22Rv1 (cell line): Measurements from ENCODE around the gene GPS1.

Experiments
- H3K27ac ChIP-seq: fragments of 450-650 bp; 2 replicates; pipeline ENCODE4 v1.5.1; 2017
- CTCF ChIP-seq: fragments of 450-650 bp; IDR thresholded peaks from 2 replicates; pipeline ENCODE4 v1.5.1; 2017; ENCODE audit warnings: mild to moderate bottlenecking
- ZFX ChIP-seq: fragments of 450-650 bp; IDR thresholded peaks from 2 replicates; pipeline ENCODE4 v1.6.1; 2017; ENCODE audit warnings: antibody characterized with exemption, borderline replicate concordance

GPS1 gene

GRCh38 chr17:82054351-82055022, 2.8 kb downstream of the GPS1 start:
- H3K27ac ChIP-seq = 0 out of 2 replicates have a peak overlapping the region, but pooled peaks have one; percentile 87
- no peak for TF ChIP-seq ZFX
- TF ChIP-seq CTCF = no peak

- TF ChIP-seq CTCF (no peak), ZFX (no peak)
Measured at GRCh38 chr17:82055023-82055964, 3.6 kb downstream of the GPS1 start.

GRCh38 chr17:82055965-82056728, 4.4 kb downstream of the GPS1 start:
- TF ChIP-seq CTCF = no peak
- TF ChIP-seq ZFX = no peak
- H3K27ac ChIP-seq = peak overlapping the region; percentile 87

More at GRCh38 chr17:82055023-82055964, 3.6 kb downstream of the GPS1 start:
- peak overlapping the region; percentile 87; the same call in 1 of the 2 replicates for H3K27ac ChIP-seq

- peak overlapping the region; percentile 87 for H3K27ac ChIP-seq
- TF ChIP-seq CTCF (no peak), ZFX (no peak)
Measured at GRCh38 chr17:82056729-82057621, 5.3 kb downstream of the GPS1 start.

- H3K27ac ChIP-seq = peak overlapping the region; percentile 87
- no peak for TF ChIP-seq ZFX
- TF ChIP-seq CTCF = no peak
Measured at GRCh38 chr17:82058230-82058854, 6.6 kb downstream of the GPS1 start.

- TF ChIP-seq CTCF = no peak
- TF ChIP-seq ZFX = no peak
- peak overlapping the region; percentile 87 for H3K27ac ChIP-seq
Measured at GRCh38 chr17:82058855-82059249, 7.2 kb downstream of the GPS1 start.
